GM23248 (cell line): Measurements from ENCODE around the gene DKK3. TPM values are rescaled to one million over a fixed set of nuclear protein-coding genes. Genes with fewer than 3 reads are reported as not detected.
A peak's percentile ranks its signal among the peaks of the same experiment; 100 is the strongest.

Experiments used
- DNase-seq: peaks from one replicate; pipeline ENCODE4 v3.0.0-alpha.2; 2015
- H2AFZ ChIP-seq: fragments of 200-600 bp; sonication (generic); 2 replicates; pipeline ENCODE4 v1.6.1; 2016; ENCODE audit warnings: antibody characterized with exemption
- H3F3A ChIP-seq: fragments of 200-600 bp; sonication (generic); 2 replicates; pipeline ENCODE4 v1.6.1; 2016; ENCODE audit warnings: mild to moderate bottlenecking, antibody characterized with exemption, mixed run types; ENCODE audit not compliant: insufficient read depth
- H3K27ac ChIP-seq: fragments of 200-600 bp; sonication (generic); 2 replicates; pipeline ENCODE4 v1.5.1; 2016; ENCODE audit warnings: mild to moderate bottlenecking
- H3K27me3 ChIP-seq: fragments of 200-600 bp; sonication (generic); replicated peaks from 2 replicates; pipeline ENCODE4 v1.6.1; 2016; ENCODE audit warnings: mild to moderate bottlenecking; ENCODE audit not compliant: insufficient read depth
- H3K36me3 ChIP-seq: fragments of 200-600 bp; sonication (generic); 2 replicates; pipeline ENCODE4 v1.6.1; 2016; ENCODE audit warnings: low read depth, mild to moderate bottlenecking
- H3K4me1 ChIP-seq: fragments of 200-600 bp; sonication (generic); 2 replicates; pipeline ENCODE4 v1.6.1; 2016; ENCODE audit warnings: mild to moderate bottlenecking; ENCODE audit not compliant: insufficient read depth
- H3K4me2 ChIP-seq: fragments of 200-600 bp; sonication (generic); one replicate; pipeline ENCODE4 v1.6.1; 2016; ENCODE audit warnings: mild to moderate bottlenecking; ENCODE audit not compliant: unreplicated experiment
- H3K4me3 ChIP-seq: fragments of 200-600 bp; sonication (generic); 2 replicates; pipeline ENCODE4 v1.5.1; 2016; ENCODE audit warnings: mild to moderate bottlenecking
- H3K79me2 ChIP-seq: fragments of 200-600 bp; sonication (generic); 2 replicates; pipeline ENCODE4 v1.6.1; 2016; ENCODE audit warnings: mild to moderate bottlenecking; ENCODE audit not compliant: insufficient read depth
- H3K9ac ChIP-seq: fragments of 200-600 bp; sonication (generic); 2 replicates; pipeline ENCODE4 v1.6.1; 2016; ENCODE audit warnings: mild to moderate bottlenecking
- H3K9me2 ChIP-seq: fragments of 200-600 bp; sonication (generic); 2 replicates; pipeline ENCODE4 v1.6.1; 2016; ENCODE audit warnings: mixed run types, mild to moderate bottlenecking, moderate library complexity; ENCODE audit not compliant: insufficient read depth
- H3K9me3 ChIP-seq: fragments of 200-600 bp; sonication (generic); one replicate; pipeline ENCODE4 v1.6.1; 2017; ENCODE audit warnings: low read depth
- H4K20me1 ChIP-seq: fragments of 200-600 bp; sonication (generic); 2 replicates; pipeline ENCODE4 v1.6.0; 2016; ENCODE audit not compliant: insufficient read depth
- EZH2 ChIP-seq: fragments of 200-600 bp; sonication (generic); IDR thresholded peaks from 2 replicates; pipeline ENCODE4 v1.6.1; 2018; ENCODE audit warnings: antibody characterized with exemption, mild to moderate bottlenecking; ENCODE audit not compliant: insufficient read depth, poor library complexity, severe bottlenecking
- EZH2phosphoT487 ChIP-seq: fragments of 200-600 bp; sonication (generic); IDR thresholded peaks from 2 replicates; pipeline ENCODE4 v1.6.1; 2018; ENCODE audit warnings: antibody characterized with exemption, moderate library complexity, mild to moderate bottlenecking, low read depth; ENCODE audit not compliant: insufficient read depth
- WGBS, 2 experiments: methylation state at CpG; one replicate each; pipeline ENCODE4 v1.1.6; 2015 to 2017; ENCODE audit warnings: low lambda C conversion rate in 2 of 2, low coverage in 1 of 2; ENCODE audit errors: missing lambda C conversion rate in 2 of 2; 5-methylcytosine and 5-hydroxymethylcytosine counted together
- in situ Hi-C: fragments of 300-500 bp; cut with MboI; formaldehyde crosslinking; loops from 2 replicates; pipeline ENCODE4 v1.15.0; 2020
- polyA plus RNA-seq: library from polyadenylated mRNA; unstranded; fragments of >200 nt; fragmentation: Nextera tagmentation; extraction: Ambion mirVana; gene quantifications from 2 replicates; pipeline ENCODE4 v1.2.1, GENCODE V29; 2016
- total RNA-seq: library from RNA; depleted of rRNA; stranded (reverse); fragments of >200 nt; shearing (Covaris generic); gene quantifications from 2 replicates; pipeline ENCODE4 v1.2.3, GENCODE V29; 2014

The DKK3 gene
- total and polyA plus RNA-seq, 2 experiments from 2014 or later: 225 to 237 TPM

DNA sequence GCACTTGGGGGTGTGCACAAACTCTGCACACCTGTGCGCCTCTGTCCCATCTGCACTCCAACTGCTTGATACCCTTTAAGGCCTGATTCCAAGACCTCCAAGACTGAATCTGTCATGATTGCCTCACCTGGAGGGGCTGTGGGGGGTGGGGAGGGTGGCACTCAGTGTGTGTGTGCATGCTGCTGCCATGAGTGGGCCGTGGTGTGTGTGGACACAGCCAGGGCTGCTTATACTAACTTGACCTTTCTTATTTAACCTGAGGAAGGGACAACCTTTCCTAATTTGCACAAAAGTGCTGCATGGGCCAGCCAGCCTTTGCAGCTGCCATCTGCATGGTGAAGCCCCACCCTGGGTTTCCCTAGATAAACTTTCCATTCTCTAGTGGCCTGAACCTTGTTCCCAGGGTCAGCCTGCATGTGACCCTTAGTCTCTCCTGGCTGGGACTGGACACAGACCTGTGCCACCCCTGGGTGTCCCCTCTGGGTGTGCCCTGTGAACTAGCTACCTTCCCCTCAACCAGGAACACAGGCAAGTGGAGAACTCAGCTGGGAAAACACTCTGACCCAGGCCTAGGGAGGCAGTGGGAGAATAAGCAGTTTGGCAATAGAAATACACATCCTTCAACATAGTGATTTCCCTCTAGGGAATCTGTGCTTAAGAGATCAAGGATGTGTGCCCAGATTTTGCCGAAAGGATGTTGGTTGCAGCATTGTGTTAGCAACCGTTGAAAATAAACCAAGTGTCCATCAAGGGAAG lies 45.4 kb upstream of the DKK3 start:
- no peak overlapping the region for H3K4me2 ChIP-seq
- peak overlapping the region; percentile 27; the same call in 1 of the 2 replicates for H3K9ac ChIP-seq
- no peaks in the 10 kb centered on the region for H4K20me1 ChIP-seq
- H3K9me2 ChIP-seq: no peaks in the 10 kb centered on the region
- peak; percentile 86 for DNase-seq
- peak overlapping the region; percentile 39 for H3K27ac ChIP-seq
- in situ Hi-C loops: loop anchor here (25.0 kb wide), 1 partner anchor 184 kb away; no protein-coding TSS in a partner anchor
- 34 to 49% methylated on average over 3 to 4 of the region's 4 CpGs for WGBS, 2 experiments
- H3K9me3 ChIP-seq: no peaks in the 10 kb centered on the region
- H3K36me3 ChIP-seq: no peaks in the 10 kb centered on the region
- no peaks in the 10 kb centered on the region for H3F3A ChIP-seq
- no peak overlapping the region for H2AFZ ChIP-seq
- H3K79me2 ChIP-seq: no peaks in the 10 kb centered on the region
- H3K4me1 ChIP-seq: no peaks in the 10 kb centered on the region; the same call in 1 of the 2 replicates
- no peaks in the 10 kb centered on the region for H3K27me3 ChIP-seq
- no peak overlapping the region for H3K4me3 ChIP-seq
- no peak for TF ChIP-seq EZH2
- TF ChIP-seq EZH2phosphoT487: no peak

DNA sequence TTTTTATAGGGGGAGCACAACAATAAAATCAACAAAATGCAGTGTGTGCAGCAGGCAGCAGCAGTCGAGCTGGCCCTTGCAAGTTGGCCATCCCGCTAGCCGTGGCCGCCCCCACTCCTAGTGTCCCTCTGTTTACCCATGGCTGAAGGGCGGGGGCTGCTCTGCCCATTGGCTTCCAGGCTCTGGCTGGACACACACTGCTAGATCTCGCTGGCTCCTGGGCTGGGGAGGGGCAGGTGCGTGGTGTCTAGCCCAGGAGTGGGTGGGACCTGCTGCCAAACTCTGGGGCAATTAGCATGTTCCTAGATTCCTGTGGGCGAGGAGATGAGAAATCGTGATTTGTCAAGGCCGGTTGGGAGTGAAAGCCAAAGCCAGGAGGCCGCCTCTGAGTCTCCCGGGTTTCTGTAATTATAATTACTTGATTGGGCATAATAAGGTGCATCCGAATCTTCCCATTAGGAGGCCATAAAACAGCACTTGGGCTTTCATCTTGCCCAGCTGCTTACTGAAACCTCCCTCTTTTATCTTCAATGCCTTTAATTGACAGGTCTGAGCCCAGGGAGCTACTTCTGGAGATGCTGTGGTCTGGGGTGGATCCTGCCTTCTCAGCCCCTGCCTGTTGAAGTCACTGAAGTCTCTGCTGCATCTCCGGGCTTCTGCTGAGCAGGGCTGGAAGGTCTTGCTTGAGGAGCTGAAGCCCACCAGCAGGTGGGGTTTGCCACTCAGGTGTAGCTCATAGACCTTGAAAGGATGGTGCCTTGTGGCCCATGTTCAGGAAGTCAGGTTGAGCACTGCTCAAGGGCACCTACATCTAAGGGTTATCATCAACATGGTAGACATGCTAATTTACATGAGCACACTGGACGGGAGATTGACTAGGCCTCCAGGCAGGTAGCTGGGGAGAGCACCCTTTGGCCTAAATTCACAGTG lies 44.5 kb upstream of the DKK3 start:
- Histone ChIP-seq H4K20me1 (no peaks in the 10 kb centered on the region), H3K9ac (no peak overlapping the region), H3K9me3 (no peaks in the 10 kb centered on the region), H3K4me1 (no peaks in the 10 kb centered on the region; the same call in 1 of the 2 replicates), H3K27me3 (no peaks in the 10 kb centered on the region), H3K9me2 (no peaks in the 10 kb centered on the region), H3F3A (no peaks in the 10 kb centered on the region), H2AFZ (no peak overlapping the region), H3K79me2 (no peaks in the 10 kb centered on the region), H3K27ac (no peak overlapping the region), H3K4me2 (no peak overlapping the region), H3K4me3 (no peak overlapping the region), H3K36me3 (no peaks in the 10 kb centered on the region)
- in situ Hi-C loops: loop anchor here (25.0 kb wide), 1 partner anchor 184 kb away; no protein-coding TSS in a partner anchor
- 95 to 96% methylated on average over 15 of the region's 15 CpGs for WGBS, 2 experiments
- TF ChIP-seq EZH2phosphoT487 (no peak), EZH2 (no peak)
- DNase-seq: no peak

DNA sequence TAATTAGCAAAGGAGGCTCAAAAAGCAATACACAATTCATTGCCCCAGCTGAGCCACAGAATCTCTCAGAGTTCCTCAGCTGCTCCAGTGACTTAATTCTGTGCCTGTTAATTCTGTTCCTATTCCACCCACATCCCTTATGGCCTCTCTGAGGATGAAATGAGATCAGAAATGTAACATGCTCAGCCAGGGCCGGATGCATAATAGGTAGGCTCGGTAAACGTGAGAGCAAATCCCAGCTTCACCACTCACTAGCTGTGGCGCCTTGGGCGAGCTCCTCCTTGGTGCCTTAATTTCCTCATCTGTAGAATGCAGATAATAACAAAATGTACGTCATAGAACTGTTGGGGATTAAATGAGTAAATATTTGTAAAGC lies 42.8 kb upstream of the DKK3 start:
- H3K9me3 ChIP-seq: no peaks in the 10 kb centered on the region
- H3K36me3 ChIP-seq: no peaks in the 10 kb centered on the region
- H3K9me2 ChIP-seq: no peaks in the 10 kb centered on the region
- in situ Hi-C loops: loop anchor here (25.0 kb wide), 1 partner anchor 186 kb away; no protein-coding TSS in a partner anchor
- H3K4me2 ChIP-seq: no peak overlapping the region
- H3K27ac ChIP-seq: no peak overlapping the region
- H4K20me1 ChIP-seq: no peaks in the 10 kb centered on the region
- H2AFZ ChIP-seq: no peak overlapping the region
- TF ChIP-seq EZH2 (no peak), EZH2phosphoT487 (no peak)
- H3F3A ChIP-seq: peaks cover under 1% of the 10 kb centered on the region; the same call in 1 of the 2 replicates
- H3K4me3 ChIP-seq: no peak overlapping the region
- WGBS, 2 experiments: 87 to 91% methylated on average over 6 of the region's 6 CpGs
- no peak overlapping the region for H3K9ac ChIP-seq
- H3K27me3 ChIP-seq: no peaks in the 10 kb centered on the region
- no peak for DNase-seq
- H3K79me2 ChIP-seq: no peaks in the 10 kb centered on the region
- H3K4me1 ChIP-seq: peaks cover 6% of the 10 kb centered on the region

DNA sequence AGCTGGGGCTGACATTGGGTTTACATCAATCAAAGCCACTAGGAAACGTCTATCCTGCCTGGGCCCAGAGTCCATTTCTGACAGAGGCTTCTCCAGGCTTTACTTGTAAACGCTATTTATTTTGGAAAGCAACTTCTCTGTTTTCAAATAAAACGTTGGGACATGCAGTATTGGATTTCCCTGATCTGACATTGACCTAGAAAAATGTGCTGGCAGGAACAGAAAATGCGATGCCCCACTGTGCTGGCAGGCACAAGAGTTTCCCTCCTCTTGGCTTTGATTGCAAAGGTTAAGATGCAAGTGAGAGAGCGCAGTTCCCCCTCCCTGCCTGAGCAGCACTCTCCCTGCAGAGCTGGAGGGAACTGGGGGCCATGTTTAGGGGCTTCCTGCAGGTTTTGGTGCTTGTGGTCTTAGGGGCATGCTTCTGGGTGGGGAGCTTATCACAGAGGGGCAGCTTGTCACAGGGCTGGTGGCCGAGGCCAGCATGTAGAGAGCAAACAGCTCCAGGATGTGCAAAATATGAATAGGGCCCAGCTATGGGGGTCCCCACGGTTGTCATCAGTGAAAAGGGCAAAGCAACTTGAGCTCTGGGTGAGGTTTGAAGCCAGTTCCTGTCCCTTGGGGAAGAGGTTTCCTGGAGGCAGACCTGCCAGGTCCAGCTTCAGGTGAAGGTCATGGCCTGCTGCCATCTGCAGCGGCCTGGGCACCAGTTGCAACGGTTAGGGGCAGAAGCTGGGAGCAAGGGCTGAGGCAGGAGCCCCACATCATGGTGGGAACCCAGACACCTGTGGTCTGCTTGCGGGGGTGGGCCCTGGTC lies 42.3 kb upstream of the DKK3 start:
- Histone ChIP-seq H3K9me3 (no peaks in the 10 kb centered on the region), H4K20me1 (no peaks in the 10 kb centered on the region), H3K27me3 (no peaks in the 10 kb centered on the region), H2AFZ (peak overlapping the region; percentile 40; the same call in 1 of the 2 replicates), H3K27ac (no peak overlapping the region), H3K4me1 (peaks cover 6% of the 10 kb centered on the region), H3K9ac (no peak overlapping the region), H3K9me2 (no peaks in the 10 kb centered on the region), H3F3A (peaks cover 5% of the 10 kb centered on the region; the same call in 1 of the 2 replicates), H3K36me3 (no peaks in the 10 kb centered on the region), H3K4me3 (no peak overlapping the region), H3K4me2 (no peak overlapping the region), H3K79me2 (no peaks in the 10 kb centered on the region)
- 60 to 62% methylated on average over 10 of the region's 10 CpGs for whole genome bisulfite sequencing, 2 experiments
- in situ Hi-C loops: loop anchor here (25.0 kb wide), 1 partner anchor 187 kb away; no protein-coding TSS in a partner anchor
- TF ChIP-seq EZH2 (no peak), EZH2phosphoT487 (no peak)
- DNase-seq: no peak
